Activated naive CD4-positive, alpha-beta T cell treated with anti-CD3 and anti-CD28 coated beads, Interleukin-2, amount 10 ng/mL, durations not matched to agents 7 days and 5 days (primary cell): ENCODE results near the gene MSI2.

Experiments
- CTCF ChIA-PET: fragments of 350-600 bp; sonication (Branson Sonifier 250); formaldehyde crosslinking; loops from one replicate; lab custom pipeline; 2021; ENCODE audit warnings: antibody characterized with exemption; lab: Charles Lee
- DNase-seq: peaks from one replicate; pipeline ENCODE4 v3.0.0-alpha.2; 2020
- H3K27ac Mint-ChIP-seq: one replicate; pipeline ENCODE4 v1.8.0; 2021; ENCODE audit warnings: mild to moderate bottlenecking, moderate library complexity, mixed read lengths
- H3K27me3 Mint-ChIP-seq: one replicate; pipeline ENCODE4 v1.8.0; 2021; ENCODE audit warnings: mild to moderate bottlenecking, mixed read lengths
- H3K36me3 Mint-ChIP-seq: one replicate; pipeline ENCODE4 v1.8.0; 2021; ENCODE audit warnings: mixed read lengths
- H3K4me1 Mint-ChIP-seq: one replicate; pipeline ENCODE4 v1.8.0; 2021; ENCODE audit warnings: mixed read lengths
- H3K4me3 Mint-ChIP-seq: one replicate; pipeline ENCODE4 v1.8.0; 2021; ENCODE audit warnings: mild to moderate bottlenecking, moderate library complexity, mixed read lengths
- H3K9me3 Mint-ChIP-seq: one replicate; pipeline ENCODE4 v1.8.0; 2021; ENCODE audit warnings: mixed read lengths

MSI2 gene

GRCh38 chr17:57665128-57665527, 408.8 kb downstream of the MSI2 start:
- peaks cover 17% of the 10 kb centered on the region for H3K36me3 Mint-ChIP-seq
- no peaks in the 10 kb centered on the region for H3K27me3 Mint-ChIP-seq
- no peaks in the 10 kb centered on the region for H3K9me3 Mint-ChIP-seq
- peak; percentile 11 for DNase-seq
- no peaks in the 10 kb centered on the region for H3K4me1 Mint-ChIP-seq
- H3K4me3 Mint-ChIP-seq: no peak overlapping the region
- H3K27ac Mint-ChIP-seq: no peak overlapping the region
- CTCF ChIA-PET: no interaction called here

GRCh38 chr17:57665696-57666095, 409.4 kb downstream of the MSI2 start:
- H3K27me3 Mint-ChIP-seq: no peaks in the 10 kb centered on the region
- CTCF ChIA-PET: interaction anchor here (1.3 kb wide), 1 partner anchor 67 kb away, joined by 6 read pairs; no protein-coding TSS in a partner anchor
- no peaks in the 10 kb centered on the region for H3K9me3 Mint-ChIP-seq
- H3K4me3 Mint-ChIP-seq: no peak overlapping the region
- H3K36me3 Mint-ChIP-seq: peaks cover 14% of the 10 kb centered on the region
- H3K4me1 Mint-ChIP-seq: peaks cover under 1% of the 10 kb centered on the region
- no peak overlapping the region for H3K27ac Mint-ChIP-seq
- peak; percentile 7 for DNase-seq

- CTCF ChIA-PET: interaction anchor here (1.3 kb wide), 1 partner anchor 68 kb away, joined by 6 read pairs; no protein-coding TSS in a partner anchor
- Mint-ChIP-seq H3K4me3 (no peak overlapping the region), H3K27me3 (no peaks in the 10 kb centered on the region), H3K27ac (peak overlapping the region; percentile 28), H3K9me3 (no peaks in the 10 kb centered on the region), H3K36me3 (peaks cover 12% of the 10 kb centered on the region), H3K4me1 (peaks cover 7% of the 10 kb centered on the region)
- peak; percentile 17 for DNase-seq
Observed at GRCh38 chr17:57666201-57666870, 410.0 kb downstream of the MSI2 start.

- no peaks in the 10 kb centered on the region for H3K9me3 Mint-ChIP-seq
- H3K4me1 Mint-ChIP-seq: peaks cover 12% of the 10 kb centered on the region
- no peaks in the 10 kb centered on the region for H3K27me3 Mint-ChIP-seq
- peaks cover 12% of the 10 kb centered on the region for H3K36me3 Mint-ChIP-seq
- CTCF ChIA-PET: interaction anchor here (1.3 kb wide), 1 partner anchor 69 kb away, joined by 6 read pairs; no protein-coding TSS in a partner anchor
- no peak overlapping the region for H3K4me3 Mint-ChIP-seq
- DNase-seq: peak; percentile 6
- no peak overlapping the region for H3K27ac Mint-ChIP-seq
Observed at GRCh38 chr17:57666946-57667345, 410.6 kb downstream of the MSI2 start.

- Mint-ChIP-seq H3K4me3 (no peak overlapping the region), H3K27ac (no peak overlapping the region)
Observed at GRCh38 chr17:57667461-57667923, 411.2 kb downstream of the MSI2 start.

GRCh38 chr17:57668332-57668731, 412.0 kb downstream of the MSI2 start:
- peaks cover 12% of the 10 kb centered on the region for H3K36me3 Mint-ChIP-seq
- H3K27me3 Mint-ChIP-seq: no peaks in the 10 kb centered on the region
- no peaks in the 10 kb centered on the region for H3K9me3 Mint-ChIP-seq
- H3K27ac Mint-ChIP-seq: no peak overlapping the region
- H3K4me1 Mint-ChIP-seq: peaks cover 25% of the 10 kb centered on the region
- H3K4me3 Mint-ChIP-seq: no peak overlapping the region
- CTCF ChIA-PET: no interaction called here
- peak; percentile 6 for DNase-seq

More at GRCh38 chr17:57667461-57667923, 411.2 kb downstream of the MSI2 start:
- Mint-ChIP-seq H3K27me3 (no peaks in the 10 kb centered on the region), H3K36me3 (peaks cover 12% of the 10 kb centered on the region), H3K4me1 (peaks cover 17% of the 10 kb centered on the region), H3K9me3 (no peaks in the 10 kb centered on the region)
- CTCF ChIA-PET: no interaction called here
- DNase-seq: peak; percentile 18

GRCh38 chr17:57669671-57670529, 413.6 kb downstream of the MSI2 start:
- DNase-seq: peak; percentile 18
- no peaks in the 10 kb centered on the region for H3K27me3 Mint-ChIP-seq
- CTCF ChIA-PET: interaction anchor here (0.6 to 3.7 kb wide), 6 partner anchors 15 to 541 kb away, joined by 3 to 138 read pairs (median 6); no protein-coding TSS in a partner anchor
- no peak overlapping the region for H3K27ac Mint-ChIP-seq
- H3K9me3 Mint-ChIP-seq: no peaks in the 10 kb centered on the region
- peaks cover 14% of the 10 kb centered on the region for H3K36me3 Mint-ChIP-seq
- peaks cover 28% of the 10 kb centered on the region for H3K4me1 Mint-ChIP-seq
- H3K4me3 Mint-ChIP-seq: no peak overlapping the region

GRCh38 chr17:57670769-57671569, 414.6 kb downstream of the MSI2 start:
- peak; percentile 8 for DNase-seq
- CTCF ChIA-PET: interaction anchor here (0.6 to 3.7 kb wide), 27 partner anchors 9 to 542 kb away, joined by 3 to 138 read pairs (median 5); no protein-coding TSS in a partner anchor
- Mint-ChIP-seq H3K36me3 (peaks cover 18% of the 10 kb centered on the region), H3K27me3 (no peaks in the 10 kb centered on the region), H3K4me3 (no peak overlapping the region), H3K27ac (peak overlapping the region; percentile 19), H3K9me3 (no peaks in the 10 kb centered on the region), H3K4me1 (peaks cover 28% of the 10 kb centered on the region)

GRCh38 chr17:57671667-57672632, 415.6 kb downstream of the MSI2 start:
- peak; percentile 79 for DNase-seq
- Mint-ChIP-seq H3K27me3 (no peaks in the 10 kb centered on the region), H3K4me3 (peak overlapping the region; percentile 10), H3K36me3 (peaks cover 21% of the 10 kb centered on the region), H3K9me3 (no peaks in the 10 kb centered on the region), H3K4me1 (peaks cover 28% of the 10 kb centered on the region), H3K27ac (peak overlapping the region; percentile 88)
- CTCF ChIA-PET: interaction anchor here (0.7 to 3.7 kb wide), 35 partner anchors 9 to 536 kb away, joined by 3 to 138 read pairs (median 5); no protein-coding TSS in a partner anchor

GRCh38 chr17:57672971-57673370, 416.6 kb downstream of the MSI2 start:
- peak overlapping the region; percentile 88 for H3K27ac Mint-ChIP-seq
- H3K27me3 Mint-ChIP-seq: no peaks in the 10 kb centered on the region
- H3K4me1 Mint-ChIP-seq: peaks cover 28% of the 10 kb centered on the region
- CTCF ChIA-PET: interaction anchor here (1.1 to 3.7 kb wide), 11 partner anchors 11 to 429 kb away, joined by 3 to 138 read pairs (median 7); no protein-coding TSS in a partner anchor
- no peak overlapping the region for H3K4me3 Mint-ChIP-seq
- peaks cover 19% of the 10 kb centered on the region for H3K36me3 Mint-ChIP-seq
- no peaks in the 10 kb centered on the region for H3K9me3 Mint-ChIP-seq
- peak; percentile 14 for DNase-seq

GRCh38 chr17:57674894-57675293, 418.6 kb downstream of the MSI2 start:
- Mint-ChIP-seq H3K9me3 (no peaks in the 10 kb centered on the region), H3K4me3 (no peak overlapping the region), H3K4me1 (peaks cover 28% of the 10 kb centered on the region), H3K27me3 (no peaks in the 10 kb centered on the region), H3K27ac (no peak overlapping the region), H3K36me3 (peaks cover 9% of the 10 kb centered on the region)
- CTCF ChIA-PET: interaction anchor here (0.7 to 1.9 kb wide), 3 partner anchors 7 to 268 kb away, joined by 3 to 7 read pairs (median 3); no protein-coding TSS in a partner anchor
- DNase-seq: peak; percentile 11
